ENCODE data around the gene ARHGAP35. TPM values are rescaled to one million over a fixed set of nuclear protein-coding genes. Genes with fewer than 3 reads are reported as not detected.

Gene ARHGAP35
- total RNA-seq, 1 donor from 2014 or later: 127 TPM

- Mint-ChIP-seq H3K36me3 (ENCODE audit: unreplicated experiment) (peaks cover 5% of the 10 kb centered on the region), H3K27ac (ENCODE audit: unreplicated experiment) (no peak overlapping the region), H3K27me3 (ENCODE audit: unreplicated experiment) (peaks cover 4% of the 10 kb centered on the region), H3K4me3 (ENCODE audit: unreplicated experiment) (no peak overlapping the region), H3K9me3 (ENCODE audit: unreplicated experiment) (no peaks in the 10 kb centered on the region), H3K4me1 (ENCODE audit: low read depth, unreplicated experiment) (peaks cover 8% of the 10 kb centered on the region)
- DNase-seq: no peak
- TF ChIP-seq, protein P1, sequence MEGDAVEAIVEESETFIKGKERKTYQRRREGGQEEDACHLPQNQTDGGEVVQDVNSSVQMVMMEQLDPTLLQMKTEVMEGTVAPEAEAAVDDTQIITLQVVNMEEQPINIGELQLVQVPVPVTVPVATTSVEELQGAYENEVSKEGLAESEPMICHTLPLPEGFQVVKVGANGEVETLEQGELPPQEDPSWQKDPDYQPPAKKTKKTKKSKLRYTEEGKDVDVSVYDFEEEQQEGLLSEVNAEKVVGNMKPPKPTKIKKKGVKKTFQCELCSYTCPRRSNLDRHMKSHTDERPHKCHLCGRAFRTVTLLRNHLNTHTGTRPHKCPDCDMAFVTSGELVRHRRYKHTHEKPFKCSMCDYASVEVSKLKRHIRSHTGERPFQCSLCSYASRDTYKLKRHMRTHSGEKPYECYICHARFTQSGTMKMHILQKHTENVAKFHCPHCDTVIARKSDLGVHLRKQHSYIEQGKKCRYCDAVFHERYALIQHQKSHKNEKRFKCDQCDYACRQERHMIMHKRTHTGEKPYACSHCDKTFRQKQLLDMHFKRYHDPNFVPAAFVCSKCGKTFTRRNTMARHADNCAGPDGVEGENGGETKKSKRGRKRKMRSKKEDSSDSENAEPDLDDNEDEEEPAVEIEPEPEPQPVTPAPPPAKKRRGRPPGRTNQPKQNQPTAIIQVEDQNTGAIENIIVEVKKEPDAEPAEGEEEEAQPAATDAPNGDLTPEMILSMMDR (IDR thresholded peaks at IDR 0.05; ENCODE audit: partially characterized antibody, unreplicated experiment): no peak
Measured at GRCh38 chr19:46825731-46826055, 35.1 kb upstream of the ARHGAP35 start.

GRCh38 chr19:46828484-46828883 lies 32.3 kb upstream of the ARHGAP35 start:
- peaks cover 4% of the 10 kb centered on the region for H3K27me3 Mint-ChIP-seq (ENCODE audit: unreplicated experiment)

DNA sequence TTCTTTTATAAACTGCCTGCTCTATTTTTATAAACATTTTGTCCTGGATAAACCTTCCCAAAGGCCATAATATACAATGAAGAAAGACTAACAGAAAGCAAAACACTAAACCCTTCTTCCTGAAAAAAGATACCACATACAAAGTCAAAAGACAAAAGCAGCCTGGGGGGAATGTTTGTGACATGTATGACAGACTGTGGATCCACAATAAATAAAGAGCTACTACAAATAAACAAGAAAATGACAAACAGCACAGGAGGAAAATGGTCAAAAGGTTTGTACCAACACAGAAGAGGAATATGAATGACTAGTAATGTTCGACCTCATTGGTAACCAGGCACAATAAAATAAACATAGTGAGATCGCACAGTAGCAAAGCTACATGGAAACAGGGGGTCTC lies 29.9 kb upstream of the ARHGAP35 start:
- TF ChIP-seq, protein P1 (IDR thresholded peaks at IDR 0.05; ENCODE audit: partially characterized antibody, unreplicated experiment): no peak
- Mint-ChIP-seq H3K9me3 (ENCODE audit: unreplicated experiment) (peaks cover 7% of the 10 kb centered on the region), H3K36me3 (ENCODE audit: unreplicated experiment) (peaks cover 6% of the 10 kb centered on the region), H3K27ac (ENCODE audit: unreplicated experiment) (no peak overlapping the region), H3K27me3 (ENCODE audit: unreplicated experiment) (peaks cover 5% of the 10 kb centered on the region), H3K4me1 (ENCODE audit: low read depth, unreplicated experiment) (peaks cover 4% of the 10 kb centered on the region), H3K4me3 (ENCODE audit: unreplicated experiment) (no peak overlapping the region)
- no peak for DNase-seq

More at GRCh38 chr19:46828484-46828883, 32.3 kb upstream of the ARHGAP35 start:
- Mint-ChIP-seq H3K9me3 (ENCODE audit: unreplicated experiment) (peaks cover 4% of the 10 kb centered on the region), H3K27ac (ENCODE audit: unreplicated experiment) (no peak overlapping the region), H3K4me1 (ENCODE audit: low read depth, unreplicated experiment) (peaks cover 4% of the 10 kb centered on the region), H3K36me3 (ENCODE audit: unreplicated experiment) (peaks cover 11% of the 10 kb centered on the region), H3K4me3 (ENCODE audit: unreplicated experiment) (no peak overlapping the region)
- no peak for DNase-seq
- TF ChIP-seq, protein P1 (IDR thresholded peaks at IDR 0.05; ENCODE audit: partially characterized antibody, unreplicated experiment): no peak

GRCh38 chr19:46834121-46834520 lies 26.7 kb upstream of the ARHGAP35 start:
- H3K4me1 Mint-ChIP-seq (ENCODE audit: low read depth, unreplicated experiment): peaks cover 2% of the 10 kb centered on the region
- H3K27me3 Mint-ChIP-seq (ENCODE audit: unreplicated experiment): peaks cover 5% of the 10 kb centered on the region

DNA sequence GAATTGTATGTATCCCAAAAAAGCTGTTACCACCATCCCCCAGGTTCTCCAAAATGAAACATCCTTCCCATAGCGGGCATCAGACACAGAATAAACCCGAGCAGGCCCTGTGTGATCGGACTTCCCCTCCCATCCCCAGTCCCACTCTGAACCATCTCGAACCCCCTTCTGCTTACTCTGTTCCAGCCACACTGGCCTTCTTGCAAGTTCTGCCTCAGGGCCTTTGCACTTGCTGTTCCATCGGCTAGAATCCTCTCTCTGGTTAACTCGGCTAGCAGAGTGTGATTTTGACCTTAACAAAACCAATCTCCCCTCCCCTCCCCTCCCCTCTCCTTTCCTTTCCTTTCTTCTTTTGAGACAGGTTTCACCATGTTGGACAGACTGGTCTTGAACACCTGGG lies 25.8 kb upstream of the ARHGAP35 start:
- peaks cover 7% of the 10 kb centered on the region for H3K9me3 Mint-ChIP-seq (ENCODE audit: unreplicated experiment)
- TF ChIP-seq, protein P1 (IDR thresholded peaks at IDR 0.05; ENCODE audit: partially characterized antibody, unreplicated experiment): no peak
- DNase-seq: no peak
- H3K27ac Mint-ChIP-seq (ENCODE audit: unreplicated experiment): no peak overlapping the region
- peaks cover 5% of the 10 kb centered on the region for H3K27me3 Mint-ChIP-seq (ENCODE audit: unreplicated experiment)
- H3K4me1 Mint-ChIP-seq (ENCODE audit: low read depth, unreplicated experiment): peaks cover 1% of the 10 kb centered on the region
- no peak overlapping the region for H3K4me3 Mint-ChIP-seq (ENCODE audit: unreplicated experiment)
- H3K36me3 Mint-ChIP-seq (ENCODE audit: unreplicated experiment): peaks cover 6% of the 10 kb centered on the region

More at GRCh38 chr19:46834121-46834520, 26.7 kb upstream of the ARHGAP35 start:
- no peak overlapping the region for H3K4me3 Mint-ChIP-seq (ENCODE audit: unreplicated experiment)
- TF ChIP-seq, protein P1 (IDR thresholded peaks at IDR 0.05; ENCODE audit: partially characterized antibody, unreplicated experiment): no peak
- H3K9me3 Mint-ChIP-seq (ENCODE audit: unreplicated experiment): peaks cover 7% of the 10 kb centered on the region
- H3K27ac Mint-ChIP-seq (ENCODE audit: unreplicated experiment): no peak overlapping the region
- H3K36me3 Mint-ChIP-seq (ENCODE audit: unreplicated experiment): peaks cover 6% of the 10 kb centered on the region
- DNase-seq: no peak
